Measurements from ENCODE around the gene MRRF.

GRCh38 chr9:122367065-122367464, 102.4 kb downstream of the MRRF start:
- TF ChIP-seq SP1 (IDR thresholded peaks at IDR 0.05) (no peak), HDGF (IDR thresholded peaks at IDR 0.05; ENCODE audit: borderline replicate concordance) (no peak), NFRKB (IDR thresholded peaks at IDR 0.05) (no peak)
